Measurements from ENCODE around the gene ENTPD1.
"Not testable (repeated sequence)": the region's sequence is repeated elsewhere in the genome, so short reads cannot be mapped to it uniquely, and the experiment has no call there.

DNA sequence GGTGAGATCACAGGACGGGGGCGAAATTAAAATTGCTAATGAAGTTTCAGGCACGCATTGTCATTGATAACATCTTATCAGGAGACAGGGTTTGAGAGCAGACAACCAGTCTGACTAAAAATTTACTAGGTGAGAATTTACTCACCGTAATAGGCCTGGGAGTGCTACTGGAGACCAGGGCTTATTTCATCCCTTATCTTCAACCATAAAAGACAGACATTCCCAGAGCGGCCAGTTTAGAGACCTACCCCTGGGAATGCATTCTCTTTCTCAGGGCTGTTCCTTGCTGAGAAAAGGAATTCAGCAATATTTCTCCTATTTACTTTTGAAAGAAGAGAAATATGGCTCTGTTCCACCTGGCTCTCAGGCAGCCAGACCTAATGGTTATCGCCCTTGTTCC is 23.1 kb upstream of the ENTPD1 start:
- TF ChIP-seq, protein P1, sequence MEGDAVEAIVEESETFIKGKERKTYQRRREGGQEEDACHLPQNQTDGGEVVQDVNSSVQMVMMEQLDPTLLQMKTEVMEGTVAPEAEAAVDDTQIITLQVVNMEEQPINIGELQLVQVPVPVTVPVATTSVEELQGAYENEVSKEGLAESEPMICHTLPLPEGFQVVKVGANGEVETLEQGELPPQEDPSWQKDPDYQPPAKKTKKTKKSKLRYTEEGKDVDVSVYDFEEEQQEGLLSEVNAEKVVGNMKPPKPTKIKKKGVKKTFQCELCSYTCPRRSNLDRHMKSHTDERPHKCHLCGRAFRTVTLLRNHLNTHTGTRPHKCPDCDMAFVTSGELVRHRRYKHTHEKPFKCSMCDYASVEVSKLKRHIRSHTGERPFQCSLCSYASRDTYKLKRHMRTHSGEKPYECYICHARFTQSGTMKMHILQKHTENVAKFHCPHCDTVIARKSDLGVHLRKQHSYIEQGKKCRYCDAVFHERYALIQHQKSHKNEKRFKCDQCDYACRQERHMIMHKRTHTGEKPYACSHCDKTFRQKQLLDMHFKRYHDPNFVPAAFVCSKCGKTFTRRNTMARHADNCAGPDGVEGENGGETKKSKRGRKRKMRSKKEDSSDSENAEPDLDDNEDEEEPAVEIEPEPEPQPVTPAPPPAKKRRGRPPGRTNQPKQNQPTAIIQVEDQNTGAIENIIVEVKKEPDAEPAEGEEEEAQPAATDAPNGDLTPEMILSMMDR (IDR thresholded peaks at IDR 0.05; ENCODE audit: insufficient read depth, low read depth, low read length), result not testable (repeated sequence)
- not testable (repeated sequence) for TF ChIP-seq EZH2 (IDR thresholded peaks at IDR 0.05; ENCODE audit: insufficient read depth, low read length)
